PC-3 (cell line): ENCODE data around the gene HOXC9.
A peak's percentile ranks its signal among the peaks of the same experiment; 100 is the strongest.

Experiments
- CTCF ChIP-seq: fragments of 300-600 bp; sonication (generic); conservative IDR thresholded peaks from 2 replicates; pipeline ENCODE4 v1.5.1; 2017; ENCODE audit warnings: antibody characterized with exemption, low read depth, mild to moderate bottlenecking, low read length
- EZH2 ChIP-seq: fragments of 300-600 bp; sonication (generic); IDR thresholded peaks from one replicate; pipeline ENCODE4 v1.6.1; 2017; ENCODE audit warnings: antibody characterized with exemption, mild to moderate bottlenecking, low read length; ENCODE audit not compliant: unreplicated experiment
- EZH2phosphoT487 ChIP-seq: fragments of 300-600 bp; sonication (generic); IDR thresholded peaks from 2 replicates; pipeline ENCODE4 v1.6.1; 2018; ENCODE audit warnings: mild to moderate bottlenecking, antibody characterized with exemption, low read length, borderline replicate concordance

- TF ChIP-seq CTCF (peak; percentile 19; the same call in 1 of the 2 replicates), EZH2phosphoT487 (no peak), EZH2 (no peak)
These were observed 17.2 kb downstream of the HOXC9 start for GRCh38 chr12:54017027-54017788.
